NCI-H526 (cell line): Measurements from ENCODE around the gene GID4.
"Not testable (repeated sequence)": the region's sequence is repeated elsewhere in the genome, so short reads cannot be mapped to it uniquely, and the experiment has no call there.

Experiments used
- DNase-seq, 2 experiments: peaks; one replicate each; lab custom pipeline; 2025; lab: John Stamatoyannopoulos, UW

Gene GID4

DNA sequence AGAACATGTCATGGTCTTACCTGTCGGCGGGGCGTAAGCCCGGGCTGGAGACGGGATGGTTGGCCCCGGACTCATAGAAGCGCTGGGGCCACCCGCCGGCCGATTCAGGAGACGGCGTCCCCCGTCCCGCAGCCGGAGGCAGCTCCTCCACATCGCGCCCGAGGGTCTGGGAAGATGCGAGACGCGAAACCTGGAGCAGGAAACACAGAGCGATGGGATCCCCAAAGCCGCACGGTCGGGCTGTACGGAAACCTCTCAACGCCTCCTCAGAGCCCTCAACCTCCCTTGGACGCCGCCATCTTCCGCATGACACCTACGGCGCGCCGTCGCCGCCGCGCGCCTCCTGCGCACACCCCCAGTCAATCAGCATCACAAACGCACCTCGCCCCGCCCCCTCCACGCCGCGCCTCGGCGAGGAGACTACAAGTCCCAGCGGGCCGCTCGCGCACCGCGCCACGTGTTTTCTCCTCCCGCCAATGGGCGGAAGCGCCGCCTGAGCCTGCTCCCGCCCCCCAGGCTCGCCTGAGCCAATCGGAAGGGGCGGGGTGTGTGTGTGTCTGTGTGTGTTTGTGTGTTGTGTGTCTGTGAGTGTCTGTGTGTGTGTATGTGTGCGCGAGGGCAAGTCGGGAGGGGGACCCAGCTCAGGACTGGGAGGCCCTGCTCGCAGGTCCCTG lies at the start of gene GID4, which contains the start of gene ATPAF2:
TSS of gene GID4 (plus strand) at position 548 of the 674 bp plus-strand sequence. CDS start at position 605, 57 bp downstream.
TSS of gene ATPAF2 (minus strand) at position 308 of the 674 bp plus-strand sequence. CDS start at position 153, 155 bp downstream.
- DNase-seq: peak; percentile 92 to 98

DNA sequence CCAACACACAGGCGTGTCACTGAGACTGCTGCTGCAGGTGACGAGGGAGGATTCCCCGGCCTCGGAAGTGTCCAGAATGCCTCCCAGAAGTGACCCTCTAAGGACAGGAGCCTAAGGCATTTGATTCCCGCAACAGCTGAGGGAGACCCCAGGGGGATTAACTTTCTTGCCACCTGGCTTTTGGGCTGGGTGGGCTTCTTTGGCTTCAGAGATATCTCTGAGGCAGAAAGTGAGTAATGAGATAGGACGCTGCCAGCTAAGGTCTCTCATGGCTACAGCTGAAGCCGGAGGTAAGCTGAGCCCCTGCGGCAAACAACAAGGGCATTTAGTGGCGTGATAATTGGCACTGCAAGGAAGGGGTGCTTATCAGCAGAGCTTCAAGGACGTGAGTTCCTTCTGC lies 49.6 kb upstream of the GID4 start:
- DNase-seq: no peak

DNA sequence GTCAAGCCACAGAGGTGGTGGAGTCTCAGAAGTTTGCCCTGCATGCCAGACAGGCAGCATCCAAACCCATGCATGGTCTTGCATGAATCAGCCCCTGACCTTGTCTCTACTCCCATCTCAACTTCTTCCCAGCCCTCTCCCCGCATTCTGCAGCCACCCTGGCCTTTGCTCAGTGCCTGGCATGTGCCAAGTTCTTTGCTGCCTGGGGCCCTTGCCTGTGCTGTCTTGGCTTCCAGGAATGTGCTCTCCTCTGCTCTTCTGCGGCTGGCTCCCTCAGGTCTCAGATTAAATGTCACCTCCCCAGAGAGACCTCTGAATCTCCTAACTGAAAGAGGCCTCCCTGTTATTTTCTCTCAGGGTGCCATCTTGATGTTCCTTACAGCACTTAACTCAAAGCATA lies 48.9 kb upstream of the GID4 start:
- DNase-seq: no peak

DNA sequence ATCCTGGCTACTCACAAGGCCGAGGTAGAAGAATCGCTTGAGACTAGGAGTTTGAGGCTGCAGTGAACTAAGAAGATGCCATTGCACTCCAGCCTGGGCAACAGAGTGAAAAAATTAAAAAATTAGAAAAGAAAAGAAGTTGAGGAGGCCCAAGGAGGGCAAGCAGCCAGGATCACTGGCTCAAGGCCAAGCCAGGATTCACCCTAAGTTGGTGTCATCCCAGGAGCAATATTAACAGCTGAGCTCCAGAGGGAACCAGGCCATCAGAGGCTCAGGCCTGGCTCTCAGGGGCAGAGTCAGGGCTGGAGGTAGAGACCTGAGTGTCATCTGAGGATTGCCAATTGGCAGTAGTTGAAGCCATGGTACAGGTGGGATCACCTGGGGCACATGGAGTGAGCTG lies 45.8 kb upstream of the GID4 start:
- DNase-seq: no peak

DNA sequence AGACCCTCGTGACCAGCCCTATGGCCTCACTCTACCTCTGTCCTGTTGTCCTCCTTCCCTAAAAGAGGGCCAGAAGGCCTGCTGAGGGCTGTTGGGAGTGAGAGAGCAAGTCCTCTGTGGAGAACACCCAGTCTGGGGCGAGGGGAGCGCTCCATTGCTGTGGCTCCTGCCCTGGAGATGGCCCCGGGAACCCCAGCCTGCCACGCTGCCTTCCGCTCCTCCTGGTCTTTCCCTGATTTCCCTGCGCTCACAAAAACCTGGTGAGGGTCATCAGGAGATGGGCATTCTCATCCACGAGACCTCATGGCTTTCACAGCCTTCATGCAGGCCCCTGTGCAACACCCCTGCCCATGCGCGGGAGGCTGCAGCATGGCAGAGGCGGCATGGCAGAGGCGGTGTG lies 45.4 kb upstream of the GID4 start:
- no peak for DNase-seq

DNA sequence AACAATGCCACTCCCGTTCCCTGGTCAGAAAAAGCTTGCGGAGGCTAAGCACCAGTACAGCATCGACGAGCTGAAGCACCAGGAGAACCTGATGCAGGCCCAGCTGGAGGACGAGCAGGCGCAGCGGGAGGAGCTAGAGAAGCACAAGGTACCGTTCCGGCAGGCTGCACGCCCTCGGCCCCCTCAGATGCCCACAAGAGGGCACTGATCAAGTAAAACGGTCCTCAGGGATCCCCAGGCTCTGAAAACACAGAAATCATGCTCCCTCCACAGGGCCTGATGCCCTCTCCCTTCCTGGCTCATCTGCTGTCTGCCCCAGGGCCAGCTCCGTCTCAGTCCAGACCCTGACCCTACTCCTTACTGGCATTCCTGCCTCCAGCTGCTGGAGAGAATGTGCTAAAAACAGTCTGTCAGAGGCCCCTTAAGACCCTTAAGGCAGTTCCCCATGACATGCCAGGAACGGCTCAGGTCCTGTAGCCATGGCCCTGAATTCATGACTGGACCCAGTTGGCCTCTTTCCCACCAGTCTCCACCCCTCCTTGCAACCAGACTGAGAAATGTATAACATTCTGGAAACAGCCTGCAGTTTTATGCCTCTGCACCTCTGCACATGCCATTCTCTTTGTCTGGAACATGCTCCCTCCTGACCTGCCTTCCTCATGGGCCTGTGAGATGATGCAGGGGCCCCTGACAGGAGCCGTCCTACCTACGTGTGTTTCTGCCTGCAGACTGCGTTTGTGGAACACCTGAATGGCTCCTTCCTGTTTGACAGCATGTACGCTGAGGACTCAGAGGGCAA lies 44.7 kb upstream of the GID4 start:
- DNase-seq: peak in 1 of 2 experiments; percentile 50

DNA sequence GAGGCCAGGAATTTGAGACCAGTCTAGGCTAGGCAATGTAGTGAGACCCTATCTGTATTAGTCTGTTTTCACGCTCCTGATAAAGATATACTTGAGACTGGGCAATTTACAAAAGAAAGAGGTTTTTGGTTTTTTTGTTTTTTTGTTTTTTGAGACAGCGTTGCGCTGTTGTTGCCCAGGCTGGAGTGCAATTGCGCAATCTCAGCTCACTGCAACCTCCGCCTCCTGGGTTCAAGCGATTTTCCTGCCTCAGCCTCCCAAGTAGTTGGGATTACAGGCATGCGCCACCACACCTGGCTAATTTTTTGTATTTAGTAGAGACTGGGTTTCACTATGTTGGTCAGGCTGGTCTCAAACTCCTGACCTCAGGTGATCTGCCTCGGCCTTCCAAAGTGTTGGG lies 43.3 kb upstream of the GID4 start:
- not testable (repeated sequence) for DNase-seq

DNA sequence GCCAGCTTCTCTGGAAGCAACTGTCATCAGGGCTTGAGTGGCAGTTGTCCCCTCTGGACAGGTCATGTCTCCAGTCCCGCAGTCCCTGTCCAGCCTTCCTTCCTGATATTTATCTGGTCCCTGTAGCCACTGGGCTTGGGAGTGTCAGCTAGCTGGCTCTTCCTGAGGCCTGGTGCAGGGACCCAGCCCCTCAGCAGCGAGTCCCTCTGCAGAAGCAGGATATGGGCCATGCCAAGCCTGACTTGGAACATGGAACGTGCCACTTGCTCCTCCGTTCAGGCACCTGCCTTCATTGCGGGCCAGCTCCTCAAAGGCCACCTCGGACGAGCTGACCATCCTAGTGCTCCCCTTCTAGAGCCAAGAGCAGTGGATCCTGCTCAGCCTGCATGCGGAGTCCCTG lies 40.3 kb upstream of the GID4 start:
- no peak for DNase-seq

DNA sequence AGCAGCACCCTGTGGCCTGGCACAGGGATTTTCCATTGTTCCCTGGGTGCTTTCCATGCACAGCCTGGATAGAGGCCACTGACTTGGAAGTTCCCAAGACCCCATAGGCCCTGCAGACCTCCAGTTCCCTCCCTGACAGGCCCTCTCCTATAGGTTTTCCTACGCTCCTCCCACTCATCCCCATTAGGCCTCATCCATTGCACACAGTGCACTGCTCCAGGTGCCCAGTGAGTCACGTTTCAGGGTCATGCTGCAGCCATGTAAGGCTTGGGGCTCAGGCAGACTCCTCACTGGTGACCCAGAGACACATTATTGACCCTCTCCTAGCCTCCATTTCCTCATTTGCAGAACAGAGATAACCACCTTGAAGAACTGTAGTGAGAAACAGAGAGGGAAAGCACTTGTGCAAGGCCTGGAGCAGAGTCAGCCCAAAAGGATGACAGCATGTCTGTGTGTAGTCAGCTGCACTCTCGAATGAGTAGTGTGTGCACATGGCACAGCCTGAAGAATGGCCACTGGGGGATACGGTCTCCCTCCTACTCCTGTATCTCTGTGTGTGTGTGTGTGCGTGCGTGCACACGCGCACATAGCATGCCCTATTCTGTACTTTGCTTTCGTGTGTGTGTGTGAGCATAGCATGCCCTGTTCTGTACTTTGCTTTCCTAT lies 39.7 kb upstream of the GID4 start:
- DNase-seq: no peak

DNA sequence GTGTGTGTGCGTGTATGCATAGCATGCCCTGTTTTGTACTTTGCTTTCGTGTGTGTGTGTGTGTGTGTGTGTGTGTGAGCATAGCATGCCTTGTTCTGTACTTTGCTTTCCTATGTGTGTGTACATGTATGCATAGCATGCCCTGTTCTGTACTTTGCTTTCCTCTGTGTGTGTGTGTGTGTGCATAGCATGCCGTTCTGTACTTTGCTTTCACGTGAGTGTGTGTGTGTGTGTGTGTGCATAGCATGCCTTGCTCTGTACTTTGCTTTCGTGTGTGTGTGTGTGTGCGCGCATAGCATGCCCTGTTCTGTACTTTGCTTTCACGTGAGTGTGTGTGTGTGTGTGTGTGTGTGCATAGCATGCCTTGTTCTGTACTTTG lies 39.2 kb upstream of the GID4 start:
- no peak for DNase-seq

DNA sequence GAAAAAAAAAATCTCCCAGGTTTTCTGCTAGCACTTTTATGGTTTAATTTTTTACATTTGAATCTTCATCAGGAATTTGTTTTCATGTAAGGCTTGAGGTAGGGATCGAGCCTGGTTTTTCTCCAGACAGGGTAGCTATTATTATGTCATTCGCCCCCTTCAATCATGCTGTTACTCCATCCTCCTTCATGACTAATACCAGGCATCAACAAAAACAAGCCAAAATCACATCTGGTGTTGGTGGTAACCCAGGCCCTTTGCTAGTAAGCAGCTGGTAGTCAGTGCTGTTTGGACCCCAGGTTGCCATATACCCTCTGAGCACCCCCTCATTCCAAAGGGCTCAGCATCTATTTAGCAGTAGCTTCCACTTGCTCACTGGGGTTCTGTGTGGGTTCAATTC lies 37.0 kb upstream of the GID4 start:
- DNase-seq: no peak

DNA sequence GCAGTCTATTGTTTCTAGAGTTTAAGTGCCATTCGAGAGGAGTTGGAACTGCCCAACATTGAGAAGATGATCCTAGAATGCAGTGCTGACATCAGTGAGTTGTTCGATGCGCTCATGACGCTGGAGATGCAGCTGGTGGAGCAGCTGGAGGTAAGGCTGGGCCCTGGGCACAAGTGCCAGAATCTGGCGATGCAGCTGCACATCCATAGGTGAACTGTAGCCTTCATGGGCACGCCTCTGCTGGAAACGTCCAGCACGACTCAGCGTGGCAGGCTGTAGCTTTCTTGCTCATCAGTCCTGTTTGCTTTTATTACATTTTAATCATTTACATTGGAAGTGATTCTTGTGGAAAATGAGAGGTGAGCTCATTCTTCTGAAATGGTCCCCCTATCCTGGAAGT lies 34.9 kb upstream of the GID4 start:
- no peak for DNase-seq

DNA sequence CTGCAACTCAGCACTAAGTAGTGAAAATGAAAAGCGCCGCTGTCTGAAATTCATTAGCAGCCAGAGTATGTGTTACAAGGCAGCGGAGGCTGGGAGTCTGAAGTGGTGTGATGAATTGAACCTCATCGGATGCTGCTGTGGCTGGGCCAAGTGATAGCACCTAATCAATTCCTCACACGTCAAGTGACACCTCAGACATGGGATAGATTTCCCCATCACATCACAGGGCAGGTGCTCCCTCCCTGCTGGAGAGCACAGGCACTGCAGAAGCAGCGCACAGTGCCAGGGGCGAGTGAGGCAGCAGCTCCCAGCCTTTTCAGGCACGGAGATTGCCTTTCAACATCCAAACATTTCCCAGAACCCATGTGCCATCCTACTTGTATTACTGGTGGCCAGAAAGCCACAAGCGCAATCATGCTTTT lies 34.3 kb upstream of the GID4 start:
- no peak for DNase-seq

DNA sequence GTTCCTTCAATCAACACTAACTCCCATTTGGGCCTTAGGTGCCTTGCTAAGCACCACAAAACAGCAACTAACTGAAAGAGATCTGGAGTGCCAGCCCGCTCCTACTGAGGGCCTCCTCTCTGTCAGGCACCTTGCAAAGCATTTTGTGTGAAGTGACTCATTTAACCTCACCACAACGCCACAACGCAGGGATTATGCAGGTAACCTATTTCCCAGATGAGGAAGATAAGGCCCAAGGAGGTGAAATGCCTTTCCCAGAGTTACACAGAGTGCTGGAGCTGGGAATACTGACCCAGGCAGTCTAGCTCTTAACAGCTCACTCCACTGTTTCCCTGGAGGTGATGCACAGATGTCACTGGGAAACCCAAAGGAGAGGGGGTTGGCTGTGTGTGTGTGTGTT lies 33.7 kb upstream of the GID4 start:
- no peak for DNase-seq

DNA sequence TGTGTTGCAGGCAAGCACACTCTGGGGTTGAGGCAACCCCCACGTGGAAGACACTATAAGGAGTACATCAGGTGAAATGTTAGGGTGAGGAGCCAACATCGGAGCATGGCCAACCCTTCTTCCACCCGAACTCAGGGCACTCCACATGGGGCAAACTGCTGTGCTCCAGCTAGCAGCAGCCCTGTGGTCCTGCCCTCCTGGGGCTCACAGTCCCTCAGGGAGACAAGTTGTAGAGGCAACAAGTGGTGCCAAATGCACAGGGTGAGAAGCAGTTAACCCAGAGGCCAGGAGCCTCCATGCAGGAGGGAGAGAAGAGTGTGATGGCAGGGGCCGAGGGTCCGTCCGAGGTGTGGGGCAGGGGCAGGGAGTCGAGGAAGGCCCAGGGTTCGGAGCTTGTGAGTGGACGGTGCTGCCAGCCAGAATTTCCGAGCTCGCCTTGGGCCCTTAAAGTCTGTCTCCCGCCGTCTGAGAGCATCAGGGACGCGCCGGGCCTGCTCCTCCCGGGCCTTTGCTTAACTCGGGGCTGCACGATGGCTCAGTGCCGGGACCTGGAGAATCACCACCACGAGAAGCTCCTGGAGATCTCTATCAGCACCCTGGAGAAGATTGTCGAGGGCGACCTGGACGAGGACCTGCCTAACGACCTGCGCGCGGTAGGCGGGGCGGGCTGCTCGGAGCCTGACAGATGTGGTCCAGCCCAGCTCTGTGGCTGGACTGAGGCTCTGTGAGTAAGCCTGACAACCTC lies 32.5 kb upstream of the GID4 start:
- no peak for DNase-seq

DNA sequence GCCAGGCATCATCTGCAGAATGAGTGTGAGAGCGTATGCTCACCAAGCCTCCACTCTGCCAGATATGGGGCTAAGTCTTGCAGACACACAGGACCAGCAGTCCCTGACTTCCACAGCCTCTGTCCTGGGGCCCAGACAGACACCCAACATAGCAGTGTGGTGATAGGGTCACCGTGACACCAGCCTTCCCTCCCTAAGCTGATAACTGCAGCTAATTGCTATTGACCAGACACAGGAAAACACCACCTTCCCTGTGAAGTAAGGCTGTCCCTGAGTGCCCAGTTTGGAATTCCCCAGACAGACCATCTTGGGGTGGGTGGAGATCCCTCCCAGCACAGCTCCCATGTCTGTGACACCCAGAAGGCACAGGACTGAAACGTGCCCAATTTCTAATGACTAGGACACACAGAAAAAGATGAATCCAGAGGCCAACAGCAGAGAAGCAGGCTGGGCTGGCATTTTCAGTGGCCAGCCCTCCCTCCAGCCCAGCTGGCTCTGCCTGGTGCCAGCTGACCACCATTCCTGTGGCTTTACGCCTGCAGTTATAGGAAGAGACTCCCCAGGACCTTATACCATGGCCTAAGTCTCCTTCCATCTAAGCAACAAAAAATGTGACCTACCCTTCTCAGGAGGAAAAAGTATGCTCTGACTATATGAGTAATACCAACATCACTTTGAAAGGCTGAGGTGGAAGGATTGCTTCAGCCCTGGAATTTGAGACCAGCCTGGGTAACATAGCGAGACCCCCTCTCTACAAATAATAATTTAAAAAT lies 30.5 kb upstream of the GID4 start:
- no peak for DNase-seq

DNA sequence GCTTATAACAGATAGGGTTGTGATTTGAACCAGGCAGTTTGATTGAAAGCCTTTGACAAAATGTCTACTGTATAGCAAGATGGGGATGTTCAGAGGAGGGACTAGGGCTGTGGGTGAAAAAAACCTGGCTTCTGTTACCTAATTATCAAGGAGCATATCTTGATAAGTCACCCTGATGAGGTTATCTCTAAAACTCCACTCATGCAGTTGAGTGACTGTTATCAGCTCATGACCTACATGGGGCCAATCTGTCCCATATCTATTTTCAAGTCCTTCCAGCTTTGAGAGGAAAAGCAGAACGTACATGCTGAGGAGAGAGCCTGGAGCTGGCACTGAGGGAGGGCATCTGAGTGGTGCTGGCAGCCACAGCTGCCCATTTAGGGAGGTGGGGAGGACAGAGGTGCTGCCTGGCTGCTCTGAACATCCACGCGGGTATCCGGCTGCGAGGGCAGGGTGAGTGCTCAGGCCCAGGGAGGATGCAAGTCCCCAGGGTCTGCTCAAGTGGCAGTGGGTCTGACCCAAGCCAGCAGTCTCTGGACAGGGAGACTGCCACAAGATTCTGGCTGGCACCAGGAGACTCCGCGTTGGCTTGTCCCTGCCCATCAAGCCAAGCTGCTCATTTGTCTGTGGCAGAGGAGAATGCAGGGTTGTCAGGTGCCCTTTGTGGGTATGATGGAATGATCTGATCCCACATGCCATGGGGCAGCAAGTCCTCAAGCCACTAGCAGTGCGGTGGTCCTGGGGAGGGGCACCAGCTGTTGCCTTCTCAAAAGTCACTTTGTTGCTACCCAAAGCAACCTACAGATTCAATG lies 29.4 kb upstream of the GID4 start:
- DNase-seq: no peak

DNA sequence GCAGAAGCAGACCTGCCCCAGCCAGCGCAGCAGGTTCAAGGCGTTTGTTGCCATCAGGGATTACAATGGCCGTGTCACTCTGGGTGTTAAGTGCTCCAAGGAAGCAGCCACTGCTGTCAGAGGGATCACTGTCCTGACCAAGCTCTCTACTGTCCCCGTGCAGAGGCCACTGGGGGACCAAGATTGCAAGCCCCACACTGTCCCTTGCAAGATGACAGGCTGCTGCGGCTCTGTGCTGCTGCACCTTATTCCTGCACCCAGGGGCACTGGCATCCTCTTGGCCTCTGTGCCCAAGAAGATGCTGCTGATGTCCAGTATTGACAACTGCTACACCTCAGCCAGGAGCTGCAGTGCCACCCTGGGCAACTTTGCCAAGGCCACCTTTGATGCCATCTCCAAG lies 27.9 kb upstream of the GID4 start:
- no peak for DNase-seq

DNA sequence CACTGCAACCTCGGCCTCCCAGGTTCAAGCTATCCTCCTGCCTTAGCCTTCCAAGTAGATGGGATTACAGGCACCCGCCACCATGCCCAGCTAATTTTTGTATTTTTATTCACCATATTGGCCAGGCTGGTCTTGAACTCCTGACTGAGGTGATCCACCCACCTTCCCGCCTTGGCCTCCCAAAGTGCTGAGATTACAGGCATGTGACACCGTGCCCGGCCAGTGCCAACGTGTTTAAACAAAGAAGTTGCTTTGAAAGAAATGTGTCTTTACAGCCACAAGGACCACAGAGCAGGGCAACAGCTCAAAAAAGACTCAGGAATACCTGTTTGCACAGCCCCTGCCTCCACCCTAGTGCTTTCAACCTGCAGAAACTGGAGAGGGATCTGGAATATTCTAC lies 25.2 kb upstream of the GID4 start:
- no peak for DNase-seq

DNA sequence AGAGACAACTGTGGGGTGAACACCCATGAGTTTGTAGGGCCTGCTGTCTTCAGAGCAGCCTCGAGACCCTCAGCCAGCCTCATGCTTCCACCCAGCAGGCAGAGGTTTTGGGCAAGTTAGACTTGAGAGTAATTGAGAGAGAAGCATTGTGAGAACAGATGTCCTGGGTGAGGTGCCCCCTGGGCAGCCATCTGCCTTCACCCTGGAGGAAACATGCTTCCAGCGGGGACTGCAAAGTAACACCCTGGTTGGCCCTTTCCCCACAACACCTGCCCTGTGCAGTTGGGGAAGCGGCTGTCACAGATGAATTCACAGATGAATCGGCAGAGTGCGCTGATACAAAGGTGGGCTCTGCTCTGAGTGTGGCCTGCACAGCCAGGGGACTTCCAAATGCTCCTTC lies 23.6 kb upstream of the GID4 start:
- DNase-seq: no peak

DNA sequence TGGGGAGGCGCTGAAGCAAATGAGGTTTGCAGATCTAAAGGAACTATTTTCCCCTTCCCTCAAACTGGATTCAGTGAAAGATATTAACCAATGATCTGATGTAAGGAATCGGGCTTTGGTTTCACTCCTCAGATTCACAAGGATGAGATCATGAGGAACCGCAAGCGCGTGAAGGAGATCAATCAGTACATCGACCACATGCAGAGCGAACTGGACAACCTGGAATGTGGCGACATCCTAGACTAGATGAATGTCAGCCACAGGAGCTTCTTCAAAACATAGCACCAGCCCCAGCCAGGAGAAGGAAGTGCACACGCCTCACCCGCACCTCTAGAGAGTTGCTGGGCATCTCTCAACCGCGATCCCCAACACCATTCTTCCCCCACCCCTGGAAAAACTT lies 22.8 kb upstream of the GID4 start:
- no peak for DNase-seq
